ENCODE measurements around the gene TXNL4A.

TXNL4A gene

DNA sequence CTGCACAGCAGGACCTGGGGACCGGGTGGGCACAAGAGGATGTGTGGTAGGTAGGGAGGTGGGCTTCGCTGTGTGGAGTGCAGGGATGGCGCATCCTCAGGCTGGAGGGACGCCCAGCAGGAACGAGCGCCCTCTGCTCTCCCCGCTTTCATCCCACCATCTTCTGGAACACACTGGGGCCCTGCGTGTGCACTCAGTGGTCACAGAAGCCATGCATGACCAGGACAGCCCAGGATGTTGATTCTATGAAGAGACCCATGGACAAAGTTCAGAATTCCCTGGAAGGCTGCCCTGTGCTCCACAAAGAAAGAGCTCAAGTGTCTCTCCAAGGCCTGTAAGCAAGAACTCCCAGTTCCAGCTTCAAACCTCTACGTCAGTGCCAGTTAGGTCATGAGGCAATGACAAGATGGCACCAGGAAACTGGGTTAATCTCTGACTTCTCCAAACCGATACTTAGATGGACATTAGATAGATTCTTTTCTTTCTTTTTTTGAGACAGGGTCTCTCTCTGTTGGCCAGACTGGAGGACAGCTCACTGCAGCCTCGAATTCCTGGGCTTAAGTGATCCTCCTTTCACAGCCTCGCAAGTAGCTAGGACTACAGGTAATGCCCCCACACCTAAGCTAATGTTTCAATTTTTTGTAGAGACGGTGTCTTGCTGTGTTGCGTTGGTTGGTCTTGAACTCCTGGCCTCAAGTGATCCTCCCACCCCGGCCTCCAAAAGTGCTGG lies 40.3 kb downstream of the TXNL4A start:
- no peak for DNase-seq

DNA sequence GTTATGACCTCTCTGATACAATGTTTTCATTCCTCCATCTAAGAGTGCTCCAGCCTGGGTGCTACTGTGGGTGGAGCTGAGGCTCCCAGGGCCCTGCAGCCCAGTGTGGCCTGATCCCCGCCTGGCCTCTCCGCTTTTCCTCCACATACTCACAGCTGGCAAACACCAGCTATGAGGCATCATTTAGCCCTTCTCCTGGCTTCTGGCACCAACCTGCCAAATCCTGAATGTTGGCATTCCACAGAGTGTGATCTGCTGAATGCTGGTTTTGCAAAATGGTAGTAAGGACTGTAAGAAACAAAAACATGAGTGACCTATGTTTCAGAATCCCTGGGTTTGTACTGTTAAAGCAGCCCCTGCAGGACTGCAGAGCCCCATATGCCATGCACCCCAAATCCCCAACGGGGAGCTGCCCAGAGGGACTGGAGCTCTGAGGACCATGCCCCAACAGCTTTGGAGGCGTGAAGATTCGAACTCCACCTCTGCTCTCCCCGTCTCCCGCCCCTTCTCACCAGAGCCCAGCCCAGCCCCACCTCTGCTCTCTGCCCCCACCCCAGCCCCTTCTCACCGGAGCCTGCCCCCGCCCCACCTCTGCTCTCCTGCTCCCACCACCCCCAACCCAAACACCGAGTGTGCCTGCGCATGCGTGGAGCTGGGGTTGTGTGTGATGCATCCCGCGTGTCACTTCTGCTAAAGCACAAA lies 41.2 kb downstream of the TXNL4A start:
- no peak for DNase-seq

DNA sequence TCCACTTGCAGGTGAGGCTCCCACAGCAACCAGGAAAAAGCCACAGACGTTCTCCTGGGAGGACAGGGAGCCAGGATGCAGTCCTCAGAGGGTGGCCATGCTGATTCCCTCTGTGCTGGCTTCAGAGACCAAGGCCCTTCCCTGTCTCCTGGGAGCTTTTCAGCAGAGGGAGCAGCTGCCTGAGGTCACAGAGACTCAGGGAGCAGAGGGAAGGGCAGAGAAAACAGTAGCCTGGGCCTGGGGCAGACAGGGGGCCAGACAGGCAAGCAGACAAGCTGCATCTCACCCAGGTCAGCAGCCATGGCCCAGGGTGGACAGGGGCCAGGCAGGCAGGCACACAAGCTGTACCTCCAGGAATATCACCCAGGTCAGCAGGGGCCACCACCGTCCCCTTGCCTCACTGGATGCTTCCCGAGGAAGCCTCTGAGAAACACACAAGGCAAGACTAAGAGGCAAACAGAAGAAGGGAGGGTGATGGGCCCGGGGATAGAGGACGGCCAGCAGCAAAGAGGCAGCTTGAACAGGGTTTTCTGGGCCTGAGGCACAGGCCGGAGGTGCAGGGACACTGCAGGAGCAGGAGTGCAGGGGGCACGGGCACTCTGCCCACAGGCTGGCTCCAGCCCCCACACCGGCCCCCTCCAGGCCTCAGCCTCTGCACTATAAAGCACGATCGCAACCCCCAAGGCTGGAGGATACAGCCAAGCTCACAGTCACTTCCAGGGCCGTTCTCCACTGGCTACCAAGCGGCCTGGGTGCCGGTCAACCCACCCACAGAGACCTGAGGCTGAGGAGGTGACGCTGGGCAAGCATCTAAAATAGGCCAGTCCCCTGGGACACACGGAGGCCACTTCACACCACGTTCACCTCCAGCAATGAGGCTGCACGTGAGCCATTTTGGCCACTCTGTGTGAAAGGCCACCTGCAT lies 43.0 kb downstream of the TXNL4A start:
- DNase-seq = no peak

DNA sequence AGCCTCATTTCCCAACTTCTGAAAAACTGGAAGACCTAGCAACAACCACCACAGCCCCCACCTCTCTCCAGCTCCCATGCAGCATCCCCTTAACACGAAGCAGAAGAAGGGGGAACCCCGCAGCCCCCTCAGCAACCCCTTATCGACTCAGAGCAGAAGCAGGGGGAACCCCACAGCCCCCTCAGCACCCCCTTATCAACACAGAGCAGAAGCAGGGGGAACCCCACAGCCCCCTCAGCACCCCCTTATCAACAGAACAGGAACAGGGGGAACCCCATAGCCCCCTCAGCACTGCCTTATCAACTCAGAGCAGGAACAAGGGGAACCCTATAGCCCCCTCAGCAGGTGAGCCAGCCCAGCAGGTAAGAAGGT lies 43.6 kb downstream of the TXNL4A start:
- no peak for DNase-seq

GRCh38 chr18:79944126-79944731 lies 44.1 kb downstream of the TXNL4A start:
- DNase-seq = no peak

DNA sequence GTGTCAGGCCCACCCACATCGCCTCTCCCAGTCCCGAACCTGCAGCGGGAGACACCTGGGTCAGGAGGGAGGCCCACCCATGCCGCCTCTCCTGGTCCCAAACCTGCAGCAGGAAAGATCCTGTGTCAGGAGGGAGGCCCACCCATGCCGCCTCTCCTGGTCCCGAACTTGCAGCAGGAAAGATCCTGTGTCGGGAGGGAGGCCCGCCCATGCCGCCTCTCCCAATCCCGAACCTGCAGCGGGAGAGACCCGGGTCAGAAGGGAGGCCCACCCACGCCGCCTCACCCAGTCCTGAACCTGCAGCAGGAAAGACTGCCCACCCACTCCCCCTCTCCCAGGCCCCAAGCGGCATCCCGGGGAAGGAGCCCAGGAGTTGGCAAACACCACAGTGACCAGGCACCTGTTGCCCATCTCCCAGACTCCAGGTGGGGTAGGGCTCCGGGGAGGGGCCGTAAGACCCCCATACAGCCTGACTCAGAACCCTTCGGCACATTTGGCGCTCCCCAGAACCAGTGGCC lies 44.7 kb downstream of the TXNL4A start:
- no peak for DNase-seq

- no peak for DNase-seq
These were observed 45.4 kb downstream of the TXNL4A start for GRCh38 chr18:79942786-79943607.

DNA sequence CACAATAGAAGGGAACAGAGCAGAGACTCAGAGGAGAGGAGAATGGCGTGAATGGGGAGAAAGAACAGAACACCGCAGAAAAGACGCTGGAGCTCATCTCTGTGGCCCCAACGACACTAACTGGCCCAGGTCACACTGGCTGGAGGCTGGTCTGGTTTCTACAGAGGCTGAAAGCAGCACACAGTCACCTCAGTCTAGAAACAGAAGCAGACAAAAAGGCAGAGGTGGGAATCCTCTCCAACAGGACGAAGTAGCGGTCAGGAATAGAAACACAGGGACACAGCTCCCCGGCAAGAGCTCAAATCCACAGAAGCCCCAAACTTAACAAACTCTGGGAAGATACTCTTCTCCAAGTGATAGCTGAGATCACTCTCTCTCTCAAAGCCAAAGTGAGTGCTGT lies 46.2 kb downstream of the TXNL4A start:
- no peak for DNase-seq

GRCh38 chr18:79941473-79942119 lies 46.8 kb downstream of the TXNL4A start:
- DNase-seq = no peak

GRCh38 chr18:79940814-79941472 lies 47.4 kb downstream of the TXNL4A start:
- DNase-seq = no peak

DNA sequence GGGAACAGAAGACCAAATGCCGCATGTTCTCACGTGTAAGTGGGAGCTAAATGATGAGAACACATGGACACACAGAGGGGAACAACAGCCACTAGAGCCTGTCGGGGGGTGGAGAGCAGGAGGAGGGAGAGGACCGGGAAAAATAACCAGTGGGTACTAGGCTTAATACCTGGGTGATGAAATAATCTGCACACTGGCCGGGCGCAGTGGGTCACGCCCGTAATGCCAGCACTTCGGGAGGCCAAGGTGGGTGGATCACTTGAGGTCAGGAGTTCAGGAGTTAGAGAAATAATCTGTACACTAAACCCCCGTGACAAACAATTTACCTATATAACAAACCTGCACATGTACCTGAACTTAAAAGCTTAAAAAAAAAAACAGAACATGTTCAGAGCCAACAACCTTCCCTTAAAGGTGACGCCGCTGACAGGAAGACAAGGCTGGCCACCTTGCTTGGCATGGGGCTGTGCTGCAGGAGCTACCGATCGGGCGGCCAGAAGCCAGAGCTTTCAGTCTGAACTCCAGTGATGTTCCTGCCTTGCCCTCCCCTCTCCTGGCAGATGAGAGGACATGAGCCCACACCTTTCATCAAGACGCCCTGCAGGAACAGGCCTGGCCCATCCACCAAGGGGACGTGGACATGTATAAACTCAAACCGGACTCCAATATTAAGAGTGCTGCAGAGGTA lies 48.1 kb downstream of the TXNL4A start:
- no peak for DNase-seq

DNA sequence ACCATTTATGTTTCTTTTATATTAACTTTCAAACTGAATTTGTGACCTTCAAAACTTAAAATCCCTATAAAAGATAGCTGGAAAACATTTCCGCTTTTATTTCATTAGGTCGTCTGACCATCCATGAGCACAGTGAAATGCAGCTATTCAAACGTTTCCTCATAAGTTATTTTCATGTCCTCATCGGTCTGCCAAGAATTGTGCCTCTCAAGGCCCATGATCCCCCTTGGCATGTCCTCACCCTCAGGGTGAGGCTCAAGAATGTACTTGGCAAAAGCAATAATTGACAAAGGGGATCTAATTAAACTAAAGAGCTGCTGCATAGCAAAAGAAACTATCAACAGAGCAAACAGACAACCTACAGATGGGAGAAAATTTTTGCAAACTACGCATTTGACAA lies 49.3 kb downstream of the TXNL4A start:
- DNase-seq = no peak

DNA sequence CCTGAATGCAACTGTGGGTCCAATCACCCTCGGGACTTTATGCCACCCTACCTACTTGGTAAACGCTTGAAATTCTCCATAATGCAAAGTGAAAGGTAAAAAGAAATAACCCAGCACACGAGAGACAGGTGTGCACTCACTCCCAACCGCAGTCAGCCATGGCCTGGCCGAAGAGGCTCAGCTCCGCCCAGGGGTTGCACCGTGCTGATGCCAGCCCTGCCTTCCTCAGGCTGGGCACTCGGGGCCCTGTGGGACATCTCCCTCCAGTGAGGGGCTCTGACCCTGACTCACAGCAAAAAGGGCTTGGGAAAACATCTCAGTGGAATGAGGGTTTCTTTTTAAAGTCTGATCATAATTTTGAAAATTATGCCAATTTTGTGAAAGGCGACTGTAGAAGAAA lies 50.2 kb downstream of the TXNL4A start:
- DNase-seq = no peak

DNA sequence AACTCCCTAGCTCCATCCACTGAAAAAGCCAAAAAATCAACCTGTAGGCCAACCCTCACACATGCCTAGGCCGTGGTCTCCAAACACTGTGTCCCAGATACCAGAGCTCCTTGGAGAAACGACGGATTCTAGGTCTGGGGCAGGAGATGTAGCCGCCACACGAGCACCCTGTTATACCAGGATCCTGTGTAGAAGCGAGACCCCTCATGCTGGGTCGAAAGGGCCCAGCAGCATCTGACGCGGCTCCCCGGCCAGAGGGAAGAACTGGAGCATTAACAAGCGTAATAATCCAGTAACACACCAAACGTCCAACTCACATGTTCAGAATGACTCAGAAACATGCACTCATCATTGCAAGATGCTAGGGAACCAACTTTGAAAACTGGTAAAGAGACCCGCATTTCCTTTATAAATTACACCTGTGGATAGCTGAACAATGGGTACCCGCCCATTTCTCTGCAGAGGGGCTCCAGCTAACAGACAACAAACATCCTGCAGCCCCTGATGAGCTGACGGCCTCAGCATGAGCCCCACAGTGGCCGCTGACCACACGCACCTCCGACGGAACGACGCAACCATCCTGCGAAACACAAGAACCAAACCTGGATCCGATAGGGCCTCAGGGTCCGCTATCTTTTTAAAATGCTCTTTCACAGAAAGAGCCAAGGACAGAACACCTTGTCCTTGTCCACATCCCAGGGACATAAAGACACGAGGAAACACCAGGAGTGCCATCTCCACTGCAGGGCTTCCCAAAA lies 51.1 kb downstream of the TXNL4A start:
- DNase-seq = no peak

GRCh38 chr18:79936641-79937040 lies 51.7 kb downstream of the TXNL4A start:
- no peak for DNase-seq

DNA sequence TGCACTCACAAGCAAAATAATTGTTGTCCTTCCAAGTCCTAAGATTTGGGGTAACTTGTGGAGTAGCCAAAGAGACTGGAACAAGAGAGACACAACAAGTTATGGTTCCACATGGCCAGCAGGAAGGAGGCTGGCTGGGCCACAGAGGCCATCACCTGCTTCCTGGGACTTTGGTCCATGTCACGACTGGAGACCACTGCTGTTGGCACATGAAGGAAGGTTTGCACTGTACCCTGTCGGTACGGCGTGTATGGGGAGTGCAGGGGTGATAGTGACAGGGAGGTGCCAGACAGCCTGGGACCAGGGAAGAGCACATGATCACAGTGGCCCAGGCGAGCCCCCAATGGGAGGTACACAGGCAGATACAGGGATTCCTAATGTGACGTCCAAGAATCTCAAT lies 52.4 kb downstream of the TXNL4A start:
- no peak for DNase-seq

DNA sequence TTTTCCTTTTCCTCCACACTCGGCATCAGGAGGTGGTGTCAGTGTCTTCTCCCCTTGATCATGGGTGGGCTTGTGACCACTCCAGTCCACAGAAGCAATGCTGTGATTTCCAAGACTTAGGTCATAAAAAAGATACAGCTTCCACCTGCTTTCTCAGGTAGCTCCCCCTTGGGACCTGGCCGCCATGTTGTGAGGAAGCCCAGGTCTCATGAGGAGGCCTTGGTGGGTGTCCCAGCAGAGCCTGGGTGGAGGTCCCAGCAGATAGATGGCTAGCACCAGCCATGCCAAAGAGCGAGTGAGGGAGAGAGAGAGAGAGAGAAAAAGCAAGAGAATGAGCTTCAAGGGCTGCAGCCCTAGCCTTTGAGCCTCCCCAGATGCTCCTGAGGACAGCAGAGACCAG lies 52.9 kb downstream of the TXNL4A start:
- no peak for DNase-seq

DNA sequence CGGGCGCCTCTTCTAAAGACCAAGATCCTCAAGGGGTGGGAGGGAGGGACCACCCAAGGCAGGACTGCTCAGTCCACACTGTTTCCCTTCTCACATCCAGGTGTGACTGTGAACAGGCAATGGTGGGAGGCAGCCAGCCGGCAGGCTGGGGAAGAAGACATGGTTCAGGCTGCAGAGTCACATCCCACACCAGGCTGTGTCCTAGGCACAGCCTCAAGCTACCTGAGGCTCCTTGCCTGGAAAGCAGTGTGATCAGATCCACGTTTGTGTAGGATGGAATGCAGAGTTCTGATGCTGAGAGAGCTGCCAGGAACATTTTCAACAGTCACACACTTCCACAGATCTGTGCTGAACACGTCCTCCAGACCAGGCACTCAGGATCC lies 53.3 kb downstream of the TXNL4A start:
- no peak for DNase-seq

GRCh38 chr18:79934311-79935097 lies 53.9 kb downstream of the TXNL4A start:
- no peak for DNase-seq

All from DMS153 (cell line).